OCI-LY3 (cell line): Measurements from ENCODE around the gene HS1BP3.
A peak's percentile ranks its signal among the peaks of the same experiment; 100 is the strongest.

ENCODE experiments used
- H2AFZ ChIP-seq: fragments of 200-600, 300-600 bp; shearing (Covaris generic); 2 replicates; pipeline ENCODE4 v1.6.0; 2014; ENCODE audit warnings: antibody characterized with exemption, low read depth, low read length
- H3K27ac ChIP-seq: fragments of 200-600, 300-600 bp; sonication (generic); 2 replicates; pipeline ENCODE4 v1.5.1; 2014; ENCODE audit warnings: mild to moderate bottlenecking, low read length, moderate library complexity, mixed read lengths
- H3K27me3 ChIP-seq: fragments of 200-600, 300-600 bp; sonication (generic); 2 replicates; pipeline ENCODE4 v1.6.1; 2014; ENCODE audit warnings: low read depth, low read length, mixed read lengths
- H3K36me3 ChIP-seq: fragments of 200-600, 300-600 bp; sonication (generic); replicated peaks from 2 replicates; pipeline ENCODE3; 2014; ENCODE audit warnings: low read depth, low read length, mixed read lengths
- H3K4me1 ChIP-seq: fragments of 300-600, 200-600 bp; sonication (generic); 2 replicates; pipeline ENCODE4 v1.6.1; 2014; ENCODE audit warnings: low read length, mixed read lengths
- H3K4me2 ChIP-seq: fragments of 200-600, 300-600 bp; sonication (generic); 2 replicates; pipeline ENCODE4 v1.6.1; 2014; ENCODE audit warnings: low read length, mixed read lengths
- H3K4me3 ChIP-seq: fragments of 300-600, 200-600 bp; sonication (generic); 2 replicates; pipeline ENCODE4 v1.5.1; 2014; ENCODE audit warnings: antibody characterized with exemption, mild to moderate bottlenecking, low read length, moderate library complexity
- H3K79me2 ChIP-seq: fragments of 300-600, 200-600 bp; shearing (Covaris generic); 2 replicates; pipeline ENCODE4 v1.6.1; 2014; ENCODE audit warnings: mild to moderate bottlenecking, low read length, mixed read lengths
- H3K9ac ChIP-seq: fragments of 300-600, 200-600 bp; shearing (Covaris generic); 2 replicates; pipeline ENCODE4 v1.6.0; 2014; ENCODE audit warnings: mild to moderate bottlenecking, low read length, moderate library complexity
- H3K9me3 ChIP-seq: fragments of 200-600, 300-600 bp; shearing (Covaris generic); 2 replicates; pipeline ENCODE4 v1.6.1; 2014; ENCODE audit warnings: low read length, mixed read lengths; ENCODE audit not compliant: insufficient read depth
- H4K20me1 ChIP-seq: fragments of 200-600, 300-600 bp; sonication (generic); 2 replicates; pipeline ENCODE4 v1.6.1; 2016; ENCODE audit warnings: low read length, mixed read lengths; ENCODE audit not compliant: insufficient read depth
- EZH2phosphoT487 ChIP-seq: fragments of 200-600 bp; shearing (Covaris generic); IDR thresholded peaks from 2 replicates; pipeline ENCODE4 v1.6.1; 2018; ENCODE audit warnings: antibody characterized with exemption, mixed run types, low read depth
- TF ChIP-seq, protein P1 (sequence below): fragments of 200-600, 300-600 bp; sonication (generic); IDR thresholded peaks from 2 replicates; pipeline ENCODE4 v1.5.1; 2014; ENCODE audit warnings: antibody characterized with exemption, low read length, low read depth

Gene HS1BP3

DNA sequence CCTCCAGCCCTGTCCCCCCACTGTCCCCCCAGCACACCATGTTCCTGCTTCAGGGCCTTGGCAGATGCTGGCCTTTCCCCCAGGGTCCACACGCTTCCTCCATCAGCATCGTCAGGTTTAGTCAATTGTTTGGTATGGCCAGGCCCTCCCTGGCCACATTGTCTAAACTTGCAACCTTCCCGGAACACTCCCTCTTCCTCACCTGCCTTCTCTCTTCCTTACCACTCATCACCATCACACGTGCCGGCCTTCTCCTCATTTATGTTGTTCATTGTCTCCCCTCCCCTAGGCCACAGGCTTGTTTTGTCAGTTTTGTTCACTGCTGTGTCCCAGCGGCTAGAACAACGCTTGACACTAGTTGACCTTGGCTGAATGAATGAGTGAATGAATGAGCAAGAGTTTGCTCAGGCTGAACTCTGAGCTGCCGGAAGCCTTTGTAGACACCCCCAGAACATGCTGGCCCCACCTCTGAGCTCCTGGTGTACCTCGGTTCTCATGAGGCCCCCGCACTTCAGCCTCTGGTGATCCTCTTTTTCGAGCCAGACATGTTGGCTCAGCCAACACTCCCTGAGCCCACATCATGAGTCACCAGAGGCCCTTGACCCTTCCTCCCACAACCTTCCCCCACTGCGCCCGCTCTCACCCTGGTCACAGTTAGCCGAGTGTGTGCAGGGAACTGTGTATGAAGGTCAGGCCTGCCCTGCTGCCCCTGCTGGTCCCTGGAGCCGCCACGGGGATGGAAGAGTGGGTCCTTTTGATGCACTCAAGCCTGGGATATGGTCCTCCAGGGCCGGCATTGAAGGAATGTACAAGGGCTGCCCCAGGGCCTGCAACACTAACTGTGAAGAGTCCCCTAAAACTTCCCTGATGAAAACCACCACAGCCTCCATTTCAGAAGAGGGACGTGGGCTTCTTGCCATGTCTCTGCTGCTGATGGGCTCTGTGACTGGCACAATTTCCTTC is 57.5 kb downstream of the HS1BP3 start:
- H3K9me3 ChIP-seq = no peaks in the 10 kb centered on the region
- H2AFZ ChIP-seq = no peak overlapping the region
- no peak overlapping the region for H3K9ac ChIP-seq
- no peak overlapping the region for H3K4me2 ChIP-seq
- no peaks in the 10 kb centered on the region for H4K20me1 ChIP-seq
- no peaks in the 10 kb centered on the region for H3K79me2 ChIP-seq
- no peaks in the 10 kb centered on the region for H3K36me3 ChIP-seq
- peaks cover 29% of the 10 kb centered on the region for H3K4me1 ChIP-seq
- peaks cover 61% of the 10 kb centered on the region for H3K27me3 ChIP-seq
- no peak overlapping the region for H3K4me3 ChIP-seq
- no peak for TF ChIP-seq EZH2phosphoT487
- TF ChIP-seq, protein P1, sequence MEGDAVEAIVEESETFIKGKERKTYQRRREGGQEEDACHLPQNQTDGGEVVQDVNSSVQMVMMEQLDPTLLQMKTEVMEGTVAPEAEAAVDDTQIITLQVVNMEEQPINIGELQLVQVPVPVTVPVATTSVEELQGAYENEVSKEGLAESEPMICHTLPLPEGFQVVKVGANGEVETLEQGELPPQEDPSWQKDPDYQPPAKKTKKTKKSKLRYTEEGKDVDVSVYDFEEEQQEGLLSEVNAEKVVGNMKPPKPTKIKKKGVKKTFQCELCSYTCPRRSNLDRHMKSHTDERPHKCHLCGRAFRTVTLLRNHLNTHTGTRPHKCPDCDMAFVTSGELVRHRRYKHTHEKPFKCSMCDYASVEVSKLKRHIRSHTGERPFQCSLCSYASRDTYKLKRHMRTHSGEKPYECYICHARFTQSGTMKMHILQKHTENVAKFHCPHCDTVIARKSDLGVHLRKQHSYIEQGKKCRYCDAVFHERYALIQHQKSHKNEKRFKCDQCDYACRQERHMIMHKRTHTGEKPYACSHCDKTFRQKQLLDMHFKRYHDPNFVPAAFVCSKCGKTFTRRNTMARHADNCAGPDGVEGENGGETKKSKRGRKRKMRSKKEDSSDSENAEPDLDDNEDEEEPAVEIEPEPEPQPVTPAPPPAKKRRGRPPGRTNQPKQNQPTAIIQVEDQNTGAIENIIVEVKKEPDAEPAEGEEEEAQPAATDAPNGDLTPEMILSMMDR = no peak
- no peak overlapping the region for H3K27ac ChIP-seq

- Histone ChIP-seq H3K4me2 (peak overlapping the region; percentile 45; the same call in 1 of the 2 replicates), H3K79me2 (no peaks in the 10 kb centered on the region), H3K9me3 (no peaks in the 10 kb centered on the region), H3K4me1 (peaks cover 29% of the 10 kb centered on the region), H3K27ac (no peak overlapping the region), H2AFZ (no peak overlapping the region), H3K36me3 (no peaks in the 10 kb centered on the region), H3K4me3 (no peak overlapping the region), H3K9ac (no peak overlapping the region), H4K20me1 (no peaks in the 10 kb centered on the region), H3K27me3 (peaks cover 61% of the 10 kb centered on the region)
- no peak for TF ChIP-seq EZH2phosphoT487
These were observed 58.5 kb downstream of the HS1BP3 start for GRCh38 chr2:20592106-20593071.

- no peaks in the 10 kb centered on the region for H4K20me1 ChIP-seq
- no peak overlapping the region for H3K27ac ChIP-seq
- peaks cover 23% of the 10 kb centered on the region for H3K4me1 ChIP-seq
- TF ChIP-seq, protein P1 = no peak
- no peak for TF ChIP-seq EZH2phosphoT487
- H3K27me3 ChIP-seq = peaks cover 70% of the 10 kb centered on the region
- H3K9me3 ChIP-seq = no peaks in the 10 kb centered on the region
- no peak overlapping the region for H2AFZ ChIP-seq
- H3K36me3 ChIP-seq = no peaks in the 10 kb centered on the region
- no peak overlapping the region for H3K4me3 ChIP-seq
- no peak overlapping the region for H3K4me2 ChIP-seq
- H3K79me2 ChIP-seq = no peaks in the 10 kb centered on the region
- H3K9ac ChIP-seq = no peak overlapping the region
These were observed 60.0 kb downstream of the HS1BP3 start for GRCh38 chr2:20590704-20591515.

DNA sequence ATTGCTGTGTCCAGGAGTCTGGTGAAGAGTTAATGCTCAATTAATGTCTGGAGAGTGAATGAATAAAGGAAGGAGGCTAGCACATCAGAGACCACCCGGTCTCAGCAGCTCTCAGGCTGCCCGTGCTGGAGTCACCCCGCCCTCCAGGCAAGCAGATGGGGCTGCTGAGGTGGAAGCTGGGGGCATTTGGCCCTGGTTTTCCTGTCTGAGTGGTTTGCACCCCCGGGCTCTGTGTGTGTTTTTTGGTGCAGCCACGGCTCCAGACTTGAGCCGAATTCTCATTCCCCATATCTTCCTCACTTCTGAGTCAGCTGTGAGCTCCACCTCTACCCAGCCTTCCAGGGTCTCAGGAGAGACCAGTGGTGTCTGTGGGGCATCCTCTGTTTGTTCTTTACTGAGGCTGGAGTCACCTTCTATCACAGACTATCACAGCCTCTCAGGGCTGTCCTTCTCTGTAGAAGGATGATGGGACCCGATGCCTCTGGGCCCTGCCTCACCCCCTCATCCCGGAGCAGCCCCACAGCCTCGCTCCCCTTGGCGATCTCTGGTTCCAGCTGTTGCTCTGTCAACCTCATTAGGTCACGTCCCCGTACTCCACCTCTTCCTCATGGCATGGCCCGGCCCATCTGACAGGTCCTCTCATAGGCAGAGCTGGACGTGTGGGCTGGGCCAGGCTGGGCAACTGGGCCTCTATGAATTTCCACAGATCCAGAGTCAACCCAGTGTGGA is 60.8 kb downstream of the HS1BP3 start:
- Histone ChIP-seq H3K36me3 (no peaks in the 10 kb centered on the region), H3K9ac (no peak overlapping the region), H3K79me2 (no peaks in the 10 kb centered on the region), H3K27me3 (peaks cover 73% of the 10 kb centered on the region), H3K27ac (no peak overlapping the region), H2AFZ (no peak overlapping the region), H3K9me3 (no peaks in the 10 kb centered on the region), H3K4me3 (no peak overlapping the region), H3K4me1 (peaks cover 15% of the 10 kb centered on the region), H3K4me2 (no peak overlapping the region), H4K20me1 (no peaks in the 10 kb centered on the region)
- no peak for TF ChIP-seq EZH2phosphoT487
- TF ChIP-seq, protein P1 = no peak
